Pancreas (tissue), 10 donors: ENCODE measurements around the gene SAYSD1. TPM values are rescaled to one million over a fixed set of nuclear protein-coding genes. Genes with fewer than 3 reads are reported as not detected.
"Not testable (repeated sequence)": the region's sequence is repeated elsewhere in the genome, so short reads cannot be mapped to it uniquely, and the experiment has no call there.

Source experiments
- ATAC-seq, 4 donors: fragments of 200-7000 bp; cut with Tn5 transposase; one replicate each; pipeline versions ENCODE4 v1.8.0 to v1.9.1; 2020; ENCODE audit warnings: mild to moderate bottlenecking in 4 of 4, moderate library complexity in 4 of 4
- DNase-seq, 6 donors: peaks; one replicate each; pipeline ENCODE4 v3.0.0-alpha.2; 2020
- FAIRE-seq: peaks from 2 replicates; lab custom pipeline; 2012; peaks lifted over from hg19 to GRCh38; lab: Jason Lieb, UNC
- H3K27ac ChIP-seq, 4 donors: fragments of 200-600 bp; sonication (generic); 1 replicate in 3 of 4; 2 replicates in 1 of 4; pipeline versions ENCODE4 v1.5.0 to v1.8.0; 2020
- H3K27me3 ChIP-seq, 4 donors: fragments of 200-600 bp; one replicate each; pipeline ENCODE4 v1.8.0; 2021
- H3K36me3 ChIP-seq, 3 donors: fragments of 200-600 bp; sonication (generic) in 1 of 3; one replicate each; pipeline versions ENCODE4 v1.5.0 to v1.8.0; 2020 to 2021
- H3K4me1 ChIP-seq, 3 donors: fragments of 200-600 bp; one replicate each; pipeline ENCODE4 v1.8.0; 2021
- H3K4me3 ChIP-seq, 4 donors: fragments of 200-600 bp; sonication (generic) in 2 of 4; one replicate each; pipeline versions ENCODE4 v1.5.0 to v1.8.0; 2020 to 2021
- H3K9me3 ChIP-seq, 4 donors: fragments of 200-600 bp; one replicate each; pipeline ENCODE4 v1.8.0; 2021
- CTCF ChIP-seq, 4 donors: fragments of 200-600 bp; sonication (generic) in 3 of 4; IDR thresholded peaks; one replicate each; pipeline versions ENCODE4 v1.5.0 to v1.8.0; 2021; ENCODE audit warnings: antibody characterized with exemption in 4 of 4
- WGBS, 2 donors: extraction: QIAGEN DNeasy Blood & Tissue Kit; methylation state at CpG; one replicate each; pipeline ENCODE4 v1.1.7; 2013; 5-methylcytosine and 5-hydroxymethylcytosine counted together
- intact Hi-C, 3 donors: fragments of 100-400 bp; cut with DNase I; formaldehyde crosslinking; loops; one replicate each; pipeline versions ENCODE4 v1.11.1 to v1.14.2; 2022
- polyA plus RNA-seq, 2 donors: library from polyadenylated mRNA; stranded (reverse); fragments of 200-250 nt; gene quantifications; one replicate each; pipeline ENCODE4 v1.2.3, GENCODE V29; 2013
- total RNA-seq, 6 donors: library from RNA; stranded (reverse); fragmentation: NEBNext Ultra II Directional in 4 of 6; extraction: Animal tissue kit (Norgen Biotek cat#: 25700) in 4 of 6; gene quantifications; one replicate each; pipeline versions ENCODE4 v1.2.1 to v1.2.4, GENCODE V29; 2021 to 2023
- donor health status: healthy with polysubstance abuse.
- donor health status: DM: no; HTN: no; CAD: no; lungs with moderate emphysema.
- donor health status: DM: no; HTN: no; CAD: no.
- donor health status: control.
- donor health status: control.
- donor health status: Bipolar disorder and iron deficiency.
- donor health status: DM: yes; HTN: yes; CAD: no.
- donor health status: DM: no; HTN: no; CAD: no.
- donor health status: DM: no; HTN: no; CAD: no.
- donor health status: DM: yes; HTN: yes; CAD: no.

SAYSD1 gene
- total and polyA plus RNA-seq, 8 donors: 5.8 to 12.4 (median 8.7) TPM

- DNase-seq: no peak
These were observed 28.4 kb upstream of the SAYSD1 start for GRCh38 chr6:39143238-39143930.

GRCh38 chr6:39140556-39141167 lies 25.7 kb upstream of the SAYSD1 start:
- ATAC-seq (no peak), DNase-seq (no peak), FAIRE-seq (no peak)
- no peak overlapping the region for H3K4me3 ChIP-seq
- WGBS, 2 donors: 52 to 61% methylated on average over 7 of the region's 7 CpGs
- intact Hi-C loops: no loop called here
- no peak overlapping the region for H3K27ac ChIP-seq
- no peaks in the 10 kb centered on the region for H3K4me1 ChIP-seq
- no peaks in the 10 kb centered on the region for H3K27me3 ChIP-seq
- H3K9me3 ChIP-seq: no peaks in the 10 kb centered on the region
- TF ChIP-seq CTCF (IDR thresholded peaks at IDR 0.05): no peak
- no peaks in the 10 kb centered on the region for H3K36me3 ChIP-seq

More at GRCh38 chr6:39143238-39143930, 28.4 kb upstream of the SAYSD1 start:
- no peaks in the 10 kb centered on the region for H3K27me3 ChIP-seq
- no peaks in the 10 kb centered on the region for H3K4me1 ChIP-seq
- WGBS, 2 donors: 69 to 72% methylated on average over 13 of the region's 13 CpGs
- intact Hi-C loops: no loop called here
- no peaks in the 10 kb centered on the region for H3K9me3 ChIP-seq
- H3K36me3 ChIP-seq: no peaks in the 10 kb centered on the region
- TF ChIP-seq CTCF (IDR thresholded peaks at IDR 0.05): no peak
- peak in 3 of 4 donors; percentile 48 to 57 (median 53) for ATAC-seq
- H3K27ac ChIP-seq: no peak overlapping the region
- no peak for FAIRE-seq
- H3K4me3 ChIP-seq: no peak overlapping the region

- no peaks in the 10 kb centered on the region for H3K27me3 ChIP-seq
- peak in 3 of 4 donors; percentile 49 to 81 (median 67) for ATAC-seq
- H3K4me1 ChIP-seq: no peaks in the 10 kb centered on the region
- no peak for TF ChIP-seq CTCF (IDR thresholded peaks at IDR 0.05)
- FAIRE-seq: no peak
- no peak overlapping the region for H3K4me3 ChIP-seq
- H3K9me3 ChIP-seq: no peaks in the 10 kb centered on the region
- intact Hi-C loops: no loop called here
- WGBS, 2 donors: 20 to 21% methylated on average over 2 of the region's 2 CpGs
- peak in 3 of 6 donors; percentile 13 to 40 (median 39) for DNase-seq
- no peak overlapping the region for H3K27ac ChIP-seq
- H3K36me3 ChIP-seq: no peaks in the 10 kb centered on the region
These were observed 22.3 kb upstream of the SAYSD1 start for GRCh38 chr6:39137245-39137644.

GRCh38 chr6:39136207-39136606 lies 21.2 kb upstream of the SAYSD1 start:
- H3K4me1 ChIP-seq, H3K36me3 ChIP-seq, H3K9me3 ChIP-seq, H3K27me3 ChIP-seq, ATAC-seq, DNase-seq, H3K4me3 ChIP-seq, intact Hi-C loops, FAIRE-seq, H3K27ac ChIP-seq: not testable (repeated sequence)
- WGBS, 2 donors: 52 to 64% methylated on average over 7 of the region's 7 CpGs

GRCh38 chr6:39134761-39135160 lies 19.8 kb upstream of the SAYSD1 start:
- H3K4me3 ChIP-seq, FAIRE-seq, DNase-seq, H3K36me3 ChIP-seq, ATAC-seq, intact Hi-C loops, H3K27ac ChIP-seq, H3K4me1 ChIP-seq, H3K9me3 ChIP-seq, H3K27me3 ChIP-seq: not testable (repeated sequence)
- WGBS, 2 donors: 69 to 72% methylated on average over 3 of the region's 3 CpGs

GRCh38 chr6:39130691-39131090 lies 15.7 kb upstream of the SAYSD1 start:
- no peak overlapping the region for H3K27ac ChIP-seq
- no peaks in the 10 kb centered on the region for H3K27me3 ChIP-seq
- FAIRE-seq (no peak), ATAC-seq (no peak), DNase-seq (no peak)
- H3K36me3 ChIP-seq: no peaks in the 10 kb centered on the region
- no peaks in the 10 kb centered on the region for H3K9me3 ChIP-seq
- H3K4me3 ChIP-seq: no peak overlapping the region
- H3K4me1 ChIP-seq: no peaks in the 10 kb centered on the region
- TF ChIP-seq CTCF (IDR thresholded peaks at IDR 0.05): no peak
- WGBS, 2 donors: 88 to 90% methylated on average over 1 of the region's 1 CpG
- intact Hi-C loops: no loop called here
